ENCODE results near the gene MS4A4E.
"Not testable (repeated sequence)": the region's sequence is repeated elsewhere in the genome, so short reads cannot be mapped to it uniquely, and the experiment has no call there.

Gene MS4A4E

DNA sequence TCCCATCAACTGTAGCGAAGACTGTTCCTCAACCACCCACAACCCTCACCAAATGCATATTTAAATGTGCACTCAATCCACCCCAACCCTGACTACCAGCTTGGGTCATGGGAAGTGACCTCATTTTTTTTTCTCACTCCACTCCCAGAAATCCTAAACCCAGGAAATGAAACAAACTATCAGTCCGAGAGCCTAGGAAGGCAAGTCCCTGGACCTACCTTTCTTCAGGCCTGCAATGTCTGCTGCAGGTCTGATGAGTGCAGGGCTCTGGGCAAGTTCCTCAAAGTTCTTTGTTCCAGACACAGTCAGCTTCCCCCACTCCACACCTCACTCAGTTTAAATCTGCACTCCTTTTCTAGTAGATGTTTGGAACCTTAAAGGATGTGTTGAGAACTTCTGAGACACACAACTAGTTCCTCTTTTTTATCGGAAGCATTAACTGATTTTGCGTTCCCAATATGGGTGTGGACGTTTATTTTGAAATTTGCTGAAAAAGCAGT is at the start of gene MS4A4E:
Gene MS4A4E, minus strand, starts transcription at position 398 of the 500 bp plus-strand sequence. CDS start 13,082 bp downstream, outside the sequence.
- H3K4me3 ChIP-seq (ENCODE audit: insufficient read length, low read depth), result no peak within 1 kb of the TSS
- no peaks in the 10 kb centered on the region for H3K9me3 ChIP-seq (ENCODE audit: insufficient read depth, low read length)
- H3K4me1 ChIP-seq (ENCODE audit: insufficient read depth, insufficient read length), result no peaks in the 10 kb centered on the region
- DNase-seq (ENCODE audit: low read depth, low spot score), result no peak
- TF ChIP-seq SUZ12 (IDR thresholded peaks at IDR 0.05; ENCODE audit: extremely low read depth, insufficient read depth, insufficient read length) (no peak), YY1 (IDR thresholded peaks at IDR 0.05; ENCODE audit: insufficient read depth, insufficient read length) (no peak), ZNF274 (IDR thresholded peaks at IDR 0.05; ENCODE audit: low read depth, low read length) (no peak)
- H3K9ac ChIP-seq (ENCODE audit: insufficient read length, low read depth), result no peak within 1 kb of the TSS
- no peaks in the 10 kb centered on the region for H3K27me3 ChIP-seq (ENCODE audit: insufficient read depth, insufficient read length)
- H3K36me3 ChIP-seq (ENCODE audit: insufficient read depth, insufficient read length, low read length), result no peaks in the 10 kb centered on the region

DNA sequence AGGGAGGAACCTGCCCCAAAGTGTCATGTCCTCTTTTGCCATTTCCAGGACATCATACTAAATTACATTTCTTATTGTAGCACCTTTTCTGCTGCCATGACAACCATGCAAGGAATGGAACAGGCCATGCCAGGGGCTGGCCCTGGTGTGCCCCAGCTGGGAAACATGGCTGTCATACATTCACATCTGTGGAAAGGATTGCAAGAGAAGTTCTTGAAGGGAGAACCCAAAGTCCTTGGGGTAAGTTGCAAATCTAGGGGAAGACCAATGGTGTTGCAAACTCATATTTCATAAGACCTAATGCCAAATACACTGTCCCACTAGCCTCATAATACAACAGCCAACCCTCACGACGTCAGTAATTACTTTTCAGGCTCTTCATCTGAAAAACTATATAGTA is 49.2 kb upstream of the MS4A4E start:
- TF ChIP-seq ZNF274 (IDR thresholded peaks at IDR 0.05; ENCODE audit: low read depth, low read length) (no peak), SUZ12 (IDR thresholded peaks at IDR 0.05; ENCODE audit: extremely low read depth, insufficient read depth, insufficient read length) (no peak), YY1 (IDR thresholded peaks at IDR 0.05; ENCODE audit: insufficient read depth, insufficient read length) (no peak)
- Histone ChIP-seq H3K36me3 (ENCODE audit: insufficient read depth, insufficient read length, low read length) (no peaks in the 10 kb centered on the region), H3K9ac (ENCODE audit: insufficient read length, low read depth) (no peak overlapping the region), H3K9me3 (ENCODE audit: insufficient read depth, low read length) (peaks cover 15% of the 10 kb centered on the region), H3K4me1 (ENCODE audit: insufficient read depth, insufficient read length) (no peaks in the 10 kb centered on the region), H3K4me3 (ENCODE audit: insufficient read length, low read depth) (no peak overlapping the region), H3K27me3 (ENCODE audit: insufficient read depth, insufficient read length) (no peaks in the 10 kb centered on the region)
- DNase-seq (ENCODE audit: low read depth, low spot score), result no peak

DNA sequence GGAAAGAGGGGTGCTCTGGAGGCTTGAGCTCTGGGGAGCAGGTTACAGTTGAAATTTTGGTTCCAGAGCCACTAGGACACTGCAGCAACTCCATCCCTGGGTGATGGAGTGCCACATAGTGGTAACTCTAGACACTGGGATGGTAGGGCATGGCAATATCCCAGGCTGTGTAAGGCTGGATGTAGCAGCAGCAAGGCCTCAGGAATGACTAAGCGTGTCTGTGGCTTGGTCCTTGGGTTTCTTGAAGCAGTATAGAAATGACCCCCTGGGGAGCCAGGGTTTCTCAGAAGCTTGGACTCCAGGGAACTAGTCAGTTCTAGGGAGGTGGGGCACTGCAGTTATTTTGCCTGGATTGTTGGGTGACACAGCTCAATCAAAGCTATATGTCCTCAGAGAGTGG is 45.6 kb upstream of the MS4A4E start:
- H3K36me3 ChIP-seq (ENCODE audit: insufficient read depth, insufficient read length, low read length), result no peaks in the 10 kb centered on the region
- H3K4me1 ChIP-seq (ENCODE audit: insufficient read depth, insufficient read length), result no peaks in the 10 kb centered on the region
- H3K9me3 ChIP-seq (ENCODE audit: insufficient read depth, low read length), result peaks cover 15% of the 10 kb centered on the region
- no peak overlapping the region for H3K9ac ChIP-seq (ENCODE audit: insufficient read length, low read depth)
- H3K4me3 ChIP-seq (ENCODE audit: insufficient read length, low read depth), result no peak overlapping the region
- TF ChIP-seq ZNF274 (IDR thresholded peaks at IDR 0.05; ENCODE audit: low read depth, low read length) (no peak), SUZ12 (IDR thresholded peaks at IDR 0.05; ENCODE audit: extremely low read depth, insufficient read depth, insufficient read length) (no peak)
- H3K27me3 ChIP-seq (ENCODE audit: insufficient read depth, insufficient read length), result no peaks in the 10 kb centered on the region
- no peak for DNase-seq (ENCODE audit: low read depth, low spot score)

DNA sequence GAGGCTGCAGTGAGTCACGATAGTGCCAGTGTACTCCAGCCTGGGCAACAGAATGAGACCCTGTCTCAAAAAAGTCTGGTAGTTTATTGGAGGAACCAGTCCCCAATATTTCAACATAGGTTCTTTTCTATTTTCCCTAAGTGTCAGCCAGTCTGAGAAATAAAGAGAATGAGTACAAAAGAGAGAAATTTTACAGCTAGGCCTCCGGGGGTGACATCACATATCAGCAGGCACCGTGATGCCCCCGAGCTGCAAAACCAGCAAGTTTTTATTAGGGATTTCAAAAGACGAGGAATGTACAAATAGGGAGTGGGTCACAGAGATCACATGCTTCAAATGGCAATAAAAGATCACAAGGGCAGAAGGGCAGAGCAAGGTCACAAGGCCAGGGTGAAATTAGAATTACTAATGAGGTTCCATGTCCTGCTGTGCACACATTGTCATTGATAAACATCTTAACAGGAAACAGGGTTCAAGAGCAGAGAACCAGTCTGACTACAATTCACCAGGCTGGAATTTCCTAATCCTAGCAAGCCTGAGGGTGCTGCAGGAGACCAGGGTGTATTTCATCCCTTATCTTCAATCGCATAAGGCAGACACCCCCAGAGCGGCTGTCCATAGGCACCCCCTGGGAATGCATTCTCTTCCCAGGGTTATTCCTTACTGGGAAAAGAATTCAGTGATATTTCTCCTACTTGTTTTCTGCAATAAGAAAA is 42.6 kb upstream of the MS4A4E start:
- not testable (repeated sequence) for H3K9ac ChIP-seq (ENCODE audit: insufficient read length, low read depth); H3K36me3 ChIP-seq (ENCODE audit: insufficient read depth, insufficient read length, low read length); H3K27me3 ChIP-seq (ENCODE audit: insufficient read depth, insufficient read length); H3K4me3 ChIP-seq (ENCODE audit: insufficient read length, low read depth); H3K4me1 ChIP-seq (ENCODE audit: insufficient read depth, insufficient read length)
- peaks cover 15% of the 10 kb centered on the region for H3K9me3 ChIP-seq (ENCODE audit: insufficient read depth, low read length)
- peak; percentile 9 for DNase-seq (ENCODE audit: low read depth, low spot score)

DNA sequence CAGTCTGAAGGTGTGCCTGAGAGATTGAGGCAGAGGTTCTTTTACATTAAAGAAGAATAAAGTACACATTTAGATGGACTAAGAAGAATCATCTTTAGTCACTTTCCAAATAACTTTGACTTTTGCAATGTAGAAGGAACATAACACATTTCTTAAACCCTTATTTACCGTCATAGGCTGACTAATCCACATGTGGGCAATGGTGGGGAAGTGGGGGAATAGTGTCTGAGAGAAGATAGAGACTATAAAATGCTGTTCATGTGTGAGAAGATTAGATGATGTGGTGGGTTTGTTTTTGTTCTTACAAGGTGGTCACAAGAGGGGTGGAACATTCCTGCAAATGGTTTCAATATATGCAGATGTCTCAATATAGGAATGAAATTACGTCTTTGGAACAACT is 39.3 kb upstream of the MS4A4E start:
- no peak for DNase-seq (ENCODE audit: low read depth, low spot score)
- Histone ChIP-seq H3K27me3 (ENCODE audit: insufficient read depth, insufficient read length) (no peaks in the 10 kb centered on the region), H3K4me1 (ENCODE audit: insufficient read depth, insufficient read length) (no peaks in the 10 kb centered on the region), H3K9ac (ENCODE audit: insufficient read length, low read depth) (no peak overlapping the region), H3K9me3 (ENCODE audit: insufficient read depth, low read length) (no peaks in the 10 kb centered on the region), H3K4me3 (ENCODE audit: insufficient read length, low read depth) (no peak overlapping the region), H3K36me3 (ENCODE audit: insufficient read depth, insufficient read length, low read length) (no peaks in the 10 kb centered on the region)
- TF ChIP-seq SUZ12 (IDR thresholded peaks at IDR 0.05; ENCODE audit: extremely low read depth, insufficient read depth, insufficient read length), result no peak
- no peak for TF ChIP-seq ZNF274 (IDR thresholded peaks at IDR 0.05; ENCODE audit: low read depth, low read length)
- TF ChIP-seq YY1 (IDR thresholded peaks at IDR 0.05; ENCODE audit: insufficient read depth, insufficient read length), result no peak

DNA sequence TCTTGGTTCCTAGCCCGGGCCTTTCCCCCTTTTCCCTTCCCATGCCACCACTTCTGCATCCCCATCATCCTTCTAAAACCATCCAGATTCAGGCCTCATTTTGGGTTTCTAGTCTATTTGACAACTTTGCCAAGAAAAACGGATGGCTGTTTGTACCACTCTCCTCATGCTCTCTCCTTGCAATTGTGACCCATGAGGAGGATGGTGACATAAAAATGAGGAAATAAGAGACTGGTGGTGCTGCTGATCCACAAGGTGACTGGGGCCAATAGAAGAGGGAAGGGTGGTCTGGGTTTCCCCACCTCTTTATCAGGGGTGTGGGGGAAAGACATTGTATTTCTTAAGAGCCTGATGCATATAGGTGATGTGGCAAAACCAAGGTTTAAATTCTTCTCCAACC is 38.5 kb upstream of the MS4A4E start:
- H3K9ac ChIP-seq (ENCODE audit: insufficient read length, low read depth), result no peak overlapping the region
- no peak for DNase-seq (ENCODE audit: low read depth, low spot score)
- TF ChIP-seq YY1 (IDR thresholded peaks at IDR 0.05; ENCODE audit: insufficient read depth, insufficient read length) (no peak), SUZ12 (IDR thresholded peaks at IDR 0.05; ENCODE audit: extremely low read depth, insufficient read depth, insufficient read length) (no peak), ZNF274 (IDR thresholded peaks at IDR 0.05; ENCODE audit: low read depth, low read length) (no peak)
- no peaks in the 10 kb centered on the region for H3K4me1 ChIP-seq (ENCODE audit: insufficient read depth, insufficient read length)
- H3K36me3 ChIP-seq (ENCODE audit: insufficient read depth, insufficient read length, low read length), result no peaks in the 10 kb centered on the region
- H3K9me3 ChIP-seq (ENCODE audit: insufficient read depth, low read length), result no peaks in the 10 kb centered on the region; the same call in 1 of the 2 replicates
- no peak overlapping the region for H3K4me3 ChIP-seq (ENCODE audit: insufficient read length, low read depth)
- no peaks in the 10 kb centered on the region for H3K27me3 ChIP-seq (ENCODE audit: insufficient read depth, insufficient read length)

DNA sequence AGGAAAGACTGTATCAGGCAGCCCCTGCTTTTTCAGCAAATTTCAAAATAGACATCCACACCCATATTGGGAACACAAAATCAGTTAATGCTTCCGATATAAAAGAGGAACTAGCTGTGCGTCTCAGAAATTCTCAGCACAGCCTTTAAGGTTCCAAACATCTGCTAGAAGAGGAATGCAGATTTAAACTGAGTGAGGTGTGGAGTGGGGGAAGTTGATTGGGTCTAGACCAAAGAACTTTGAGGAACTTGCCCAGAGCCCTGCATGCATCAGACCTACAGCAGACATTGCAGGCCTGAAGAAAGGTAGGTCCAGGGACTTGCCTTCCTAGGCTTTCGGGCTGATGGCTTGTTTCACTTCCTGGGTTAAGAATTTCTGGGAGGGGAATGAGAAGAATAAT is 37.5 kb upstream of the MS4A4E start, which contains the start of gene MS4A4A:
Gene MS4A4A, plus strand, starts transcription at position 255 of the 400 bp plus-strand sequence. Its CDS starts 10 bp downstream, at position 265.
- Histone ChIP-seq H3K4me3 (ENCODE audit: insufficient read length, low read depth) (no peak within 1 kb of the TSS), H3K9ac (ENCODE audit: insufficient read length, low read depth) (no peak within 1 kb of the TSS), H3K4me1 (ENCODE audit: insufficient read depth, insufficient read length) (no peaks in the 10 kb centered on the region), H3K36me3 (ENCODE audit: insufficient read depth, insufficient read length, low read length) (no peaks in the 10 kb centered on the region), H3K27me3 (ENCODE audit: insufficient read depth, insufficient read length) (no peaks in the 10 kb centered on the region), H3K9me3 (ENCODE audit: insufficient read depth, low read length) (no peaks in the 10 kb centered on the region; the same call in 1 of the 2 replicates)
- DNase-seq (ENCODE audit: low read depth, low spot score), result no peak
- TF ChIP-seq SUZ12 (IDR thresholded peaks at IDR 0.05; ENCODE audit: extremely low read depth, insufficient read depth, insufficient read length), result no peak
- TF ChIP-seq YY1 (IDR thresholded peaks at IDR 0.05; ENCODE audit: insufficient read depth, insufficient read length), result no peak
- TF ChIP-seq ZNF274 (IDR thresholded peaks at IDR 0.05; ENCODE audit: low read depth, low read length), result no peak
